WTC11 (cell line): ENCODE measurements around the gene CRYGN. TPM values are rescaled to one million over a fixed set of nuclear protein-coding genes. Genes with fewer than 3 reads are reported as not detected.

Source experiments
- ATAC-seq: fragments of 200-7000 bp; cut with Tn5 transposase; 2 replicates; pipeline ENCODE4 v1.10.0; 2021; ENCODE audit warnings: mild to moderate bottlenecking, moderate library complexity
- CTCF ChIA-PET: fragments of 300-600 bp; sonication (Branson Sonifier 250); formaldehyde crosslinking; loops from one replicate; lab custom pipeline; 2021; ENCODE audit warnings: antibody characterized with exemption; lab: Charles Lee
- POLR2A ChIA-PET: fragments of 350-600 bp; sonication (Branson Sonifier 250); formaldehyde crosslinking; loops from one replicate; lab custom pipeline; 2021; ENCODE audit warnings: antibody characterized with exemption; lab: Charles Lee
- DNase-seq: peaks from one replicate; pipeline ENCODE4 v3.0.0; 2021; ENCODE audit warnings: low spot score
- H3K27ac Mint-ChIP-seq: 2 replicates; pipeline ENCODE4 v1.8.0; 2021; ENCODE audit warnings: mixed read lengths
- H3K27me3 Mint-ChIP-seq: 2 replicates; pipeline ENCODE4 v1.8.0; 2021; ENCODE audit warnings: low read depth, mild to moderate bottlenecking, moderate library complexity, mixed read lengths
- H3K36me3 Mint-ChIP-seq: 2 replicates; pipeline ENCODE4 v1.8.0; 2021; ENCODE audit warnings: mixed read lengths
- H3K4me1 Mint-ChIP-seq: 2 replicates; pipeline ENCODE4 v1.8.0; 2022; ENCODE audit warnings: mixed read lengths
- H3K4me3 Mint-ChIP-seq: 2 replicates; pipeline ENCODE4 v1.8.0; 2021; ENCODE audit warnings: mild to moderate bottlenecking, moderate library complexity, mixed read lengths
- H3K9me3 Mint-ChIP-seq: 2 replicates; pipeline ENCODE4 v1.8.0; 2021; ENCODE audit warnings: mixed read lengths
- ESRRA ChIP-seq: sonication (generic); formaldehyde crosslinking; IDR thresholded peaks from 2 replicates; pipeline ENCODE4 v1.8.1; 2022; ENCODE audit warnings: mild to moderate bottlenecking, missing genetic modification reagents, borderline replicate concordance
- FOXJ3 ChIP-seq: sonication (generic); formaldehyde crosslinking; IDR thresholded peaks from 2 replicates; pipeline ENCODE4 v1.9.0; 2021; ENCODE audit warnings: missing genetic modification reagents, mild to moderate bottlenecking, borderline replicate concordance
- FOXK1 ChIP-seq: sonication (generic); formaldehyde crosslinking; IDR thresholded peaks from 2 replicates; pipeline ENCODE4 v1.8.0; 2022; ENCODE audit warnings: mild to moderate bottlenecking, moderate library complexity, missing genetic modification reagents
- MLX ChIP-seq: sonication (generic); formaldehyde crosslinking; IDR thresholded peaks from 2 replicates; pipeline ENCODE4 v1.8.1; 2023; ENCODE audit warnings: mild to moderate bottlenecking, missing genetic modification reagents, moderate library complexity
- MXD4 ChIP-seq: fragments of 250-450 bp; sonication (Bioruptor Pico); IDR thresholded peaks from 2 replicates; pipeline ENCODE4 v1.8.0; 2021; ENCODE audit warnings: mild to moderate bottlenecking, moderate library complexity, borderline replicate concordance
- SOX15 ChIP-seq: fragments of 250-450 bp; sonication (Bioruptor Pico); IDR thresholded peaks from 2 replicates; pipeline ENCODE4 v1.9.0; 2021; ENCODE audit warnings: mild to moderate bottlenecking
- STAT6 ChIP-seq: sonication (generic); formaldehyde crosslinking; conservative IDR thresholded peaks from 2 replicates; pipeline ENCODE4 v1.8.1; 2023; ENCODE audit warnings: mild to moderate bottlenecking, low read depth, missing genetic modification reagents, moderate library complexity
- ZNF425 ChIP-seq: fragments of 250-450 bp; sonication (Bioruptor Pico); conservative IDR thresholded peaks from 2 replicates; pipeline ENCODE4 v1.9.0; 2021; ENCODE audit warnings: mild to moderate bottlenecking
- ZNF532 ChIP-seq: fragments of 250-450 bp; sonication (Bioruptor Pico); IDR thresholded peaks from 2 replicates; pipeline ENCODE4 v1.9.0; 2021; ENCODE audit warnings: mild to moderate bottlenecking, borderline replicate concordance
- ZSCAN18 ChIP-seq: fragments of 250-450 bp; sonication (Bioruptor Pico); IDR thresholded peaks from 2 replicates; pipeline ENCODE4 v2.1.2; 2022; ENCODE audit warnings: mild to moderate bottlenecking, moderate library complexity
- total RNA-seq: library from RNA; stranded (reverse); gene quantifications from 3 replicates; pipeline ENCODE4 v1.2.3, GENCODE V29; 2021

The CRYGN gene
- total RNA-seq, 1 experiment from 2014 or later: 1.5 TPM

- Mint-ChIP-seq H3K36me3 (no peaks in the 10 kb centered on the region), H3K9me3 (no peaks in the 10 kb centered on the region), H3K27ac (no peak overlapping the region), H3K4me1 (peaks cover 28% of the 10 kb centered on the region), H3K4me3 (no peak overlapping the region), H3K27me3 (peaks cover 5% of the 10 kb centered on the region; the same call in 1 of the 2 replicates)
- ChIA-PET POLR2A (interaction anchor here (0.7 kb wide), 1 partner anchor 9 kb away, joined by 3 read pairs; no protein-coding TSS in a partner anchor), CTCF (interaction anchor here (1.4 kb wide), 1 partner anchor 34 kb away, joined by 4 read pairs; no protein-coding TSS in a partner anchor)
- TF ChIP-seq FOXJ3 (CRISPR knock-in tag) (no peak), STAT6 (no peak), FOXK1 (CRISPR knock-in tag) (no peak), MLX (CRISPR knock-in tag) (no peak), ZSCAN18 (CRISPR knock-in tag) (no peak)
- DNase-seq (no peak), ATAC-seq (no peak)
Observed at GRCh38 chr7:151405056-151405455, 34.9 kb downstream of the CRYGN start.

- peaks cover 32% of the 10 kb centered on the region for H3K4me1 Mint-ChIP-seq
- no peak overlapping the region for H3K27ac Mint-ChIP-seq
- DNase-seq (no peak), ATAC-seq (no peak)
- ChIA-PET POLR2A (no interaction called here), CTCF (interaction anchor here (1.4 kb wide), 1 partner anchor 33 kb away, joined by 4 read pairs; no protein-coding TSS in a partner anchor)
- H3K4me3 Mint-ChIP-seq: no peak overlapping the region
- TF ChIP-seq ZNF532 (CRISPR knock-in tag) (no peak), ESRRA (CRISPR knock-in tag) (no peak), SOX15 (CRISPR knock-in tag) (no peak), ZNF425 (CRISPR knock-in tag) (no peak), MXD4 (no peak)
- H3K27me3 Mint-ChIP-seq: peaks cover 5% of the 10 kb centered on the region; the same call in 1 of the 2 replicates
- no peaks in the 10 kb centered on the region for H3K36me3 Mint-ChIP-seq
- no peaks in the 10 kb centered on the region for H3K9me3 Mint-ChIP-seq
Observed at GRCh38 chr7:151404216-151405011, 35.5 kb downstream of the CRYGN start.
